NB4 (cell line): Measurements from ENCODE around the gene MICAL2.

Experiments
- MYC ChIP-seq: IDR thresholded peaks from 2 replicates; pipeline ENCODE4 v1.6.1; 2011; ENCODE audit warnings: low read depth, low read length
- POLR2A ChIP-seq: IDR thresholded peaks from 2 replicates; pipeline ENCODE4 v1.6.1; 2011; ENCODE audit warnings: mild to moderate bottlenecking; ENCODE audit not compliant: insufficient read length; ENCODE audit errors: extremely low read depth
- TF ChIP-seq, protein P1 (sequence below): IDR thresholded peaks from one replicate; pipeline ENCODE4 v1.5.1; 2012; ENCODE audit warnings: low read depth, low read length
- TF ChIP-seq, protein P2 (sequence below): IDR thresholded peaks from 2 replicates; pipeline ENCODE4 v1.6.1; 2011; ENCODE audit warnings: low read depth, low read length

DNA sequence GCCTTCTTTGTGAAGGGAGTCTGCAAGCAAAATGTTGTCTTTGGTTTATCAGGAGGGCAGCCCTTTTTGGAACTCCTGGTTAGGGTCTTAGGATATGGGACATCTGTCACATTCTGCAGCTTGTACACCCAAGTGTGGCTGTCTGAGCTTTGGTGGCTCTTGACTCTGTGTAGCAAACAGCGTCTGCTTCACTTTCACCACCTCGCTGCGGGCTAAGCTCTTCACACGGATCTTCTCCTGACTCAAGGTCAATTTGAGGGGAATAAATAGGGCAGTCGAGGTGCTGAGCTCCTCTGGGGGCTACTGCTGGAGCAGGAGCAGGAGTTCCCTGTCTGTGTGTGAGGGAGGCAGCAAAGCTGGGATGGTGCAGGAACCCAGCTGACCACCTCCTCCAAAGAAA lies 10.6 kb downstream of the MICAL2 start:
- TF ChIP-seq, protein P1, sequence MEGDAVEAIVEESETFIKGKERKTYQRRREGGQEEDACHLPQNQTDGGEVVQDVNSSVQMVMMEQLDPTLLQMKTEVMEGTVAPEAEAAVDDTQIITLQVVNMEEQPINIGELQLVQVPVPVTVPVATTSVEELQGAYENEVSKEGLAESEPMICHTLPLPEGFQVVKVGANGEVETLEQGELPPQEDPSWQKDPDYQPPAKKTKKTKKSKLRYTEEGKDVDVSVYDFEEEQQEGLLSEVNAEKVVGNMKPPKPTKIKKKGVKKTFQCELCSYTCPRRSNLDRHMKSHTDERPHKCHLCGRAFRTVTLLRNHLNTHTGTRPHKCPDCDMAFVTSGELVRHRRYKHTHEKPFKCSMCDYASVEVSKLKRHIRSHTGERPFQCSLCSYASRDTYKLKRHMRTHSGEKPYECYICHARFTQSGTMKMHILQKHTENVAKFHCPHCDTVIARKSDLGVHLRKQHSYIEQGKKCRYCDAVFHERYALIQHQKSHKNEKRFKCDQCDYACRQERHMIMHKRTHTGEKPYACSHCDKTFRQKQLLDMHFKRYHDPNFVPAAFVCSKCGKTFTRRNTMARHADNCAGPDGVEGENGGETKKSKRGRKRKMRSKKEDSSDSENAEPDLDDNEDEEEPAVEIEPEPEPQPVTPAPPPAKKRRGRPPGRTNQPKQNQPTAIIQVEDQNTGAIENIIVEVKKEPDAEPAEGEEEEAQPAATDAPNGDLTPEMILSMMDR: no peak
- TF ChIP-seq POLR2A (no peak), MYC (no peak)
- TF ChIP-seq, protein P2, sequence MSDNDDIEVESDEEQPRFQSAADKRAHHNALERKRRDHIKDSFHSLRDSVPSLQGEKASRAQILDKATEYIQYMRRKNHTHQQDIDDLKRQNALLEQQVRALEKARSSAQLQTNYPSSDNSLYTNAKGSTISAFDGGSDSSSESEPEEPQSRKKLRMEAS: no peak
